ENCODE results near the gene PITX3. TPM values are rescaled to one million over a fixed set of nuclear protein-coding genes. Genes with fewer than 3 reads are reported as not detected.
"Not testable (repeated sequence)": the region's sequence is repeated elsewhere in the genome, so short reads cannot be mapped to it uniquely, and the experiment has no call there.

The PITX3 gene
- total and polyA plus RNA-seq, 10 donors: not detected

GRCh38 chr10:102219370-102219769 is 21.9 kb downstream of the PITX3 start:
- WGBS, 5 donors: 82 to 91% (median 87%) methylated on average over 5 of the region's 5 CpGs
- intact Hi-C loops (cut with DNase I; ENCODE audit: low total_unique reads): no loop called here

GRCh38 chr10:102213599-102213998 is 27.7 kb downstream of the PITX3 start:
- H3K27ac ChIP-seq; intact Hi-C loops (cut with DNase I; ENCODE audit: low total_unique reads); H3K9me3 ChIP-seq; H3K27me3 ChIP-seq (replicated peaks in 1 of 7); DNase-seq; H3K4me3 ChIP-seq; H3K36me3 ChIP-seq; H3K4me1 ChIP-seq: not testable (repeated sequence)
- 46 to 68% (median 53%) methylated on average over 4 of the region's 4 CpGs for WGBS, 5 donors

More at GRCh38 chr10:102219370-102219769, 21.9 kb downstream of the PITX3 start:
- Histone ChIP-seq H3K27me3 (replicated peaks in 1 of 7) (peaks cover 0 to 12% (median 0%) of the 10 kb centered on the region in 7 donors), H3K9me3 (no peaks in the 10 kb centered on the region), H3K36me3 (no peaks in the 10 kb centered on the region), H3K27ac (no peak overlapping the region), H3K4me1 (no peaks in the 10 kb centered on the region), H3K4me3 (no peak overlapping the region)
- no peak for TF ChIP-seq POLR2AphosphoS5 (IDR thresholded peaks at IDR 0.05)
- no peak for DNase-seq

GRCh38 chr10:102211615-102212299 is 29.6 kb downstream of the PITX3 start:
- Histone ChIP-seq H3K27ac (no peak overlapping the region), H3K36me3 (no peaks in the 10 kb centered on the region), H3K4me3 (no peak overlapping the region), H3K4me1 (peaks cover 0 to 5% (median 4%) of the 10 kb centered on the region in 6 donors), H3K27me3 (replicated peaks in 1 of 7) (no peaks in the 10 kb centered on the region), H3K9me3 (no peaks in the 10 kb centered on the region)
- DNase-seq: no peak
- TF ChIP-seq POLR2A (IDR thresholded peaks at IDR 0.05) (no peak), POLR2AphosphoS5 (IDR thresholded peaks at IDR 0.05) (no peak), CTCF (IDR thresholded peaks at IDR 0.05 in 8 of 11, conservative IDR thresholded peaks at IDR 0.05 in 3 of 11) (no peak)
- 60 to 87% (median 78%) methylated on average over 3 of the region's 3 CpGs for WGBS, 5 donors
- intact Hi-C loops (cut with DNase I; ENCODE audit: low total_unique reads): no loop called here

GRCh38 chr10:102208311-102209035 is 32.8 kb downstream of the PITX3 start:
- WGBS, 5 donors: 55 to 71% (median 67%) methylated on average over 5 of the region's 5 CpGs
- Histone ChIP-seq H3K27ac (peak overlapping the region in 1 of 8 donors; percentile 22), H3K4me1 (peaks cover 0 to 4% (median 3%) of the 10 kb centered on the region in 6 donors), H3K36me3 (no peaks in the 10 kb centered on the region), H3K4me3 (no peak overlapping the region), H3K9me3 (peaks cover 0 to 15% (median 13%) of the 10 kb centered on the region in 8 donors), H3K27me3 (replicated peaks in 1 of 7) (no peaks in the 10 kb centered on the region)
- DNase-seq: no peak
- intact Hi-C loops (cut with DNase I; ENCODE audit: low total_unique reads): no loop called here
- TF ChIP-seq CTCF (IDR thresholded peaks at IDR 0.05 in 8 of 11, conservative IDR thresholded peaks at IDR 0.05 in 3 of 11): no peak
- no peak for TF ChIP-seq POLR2A (IDR thresholded peaks at IDR 0.05)
- TF ChIP-seq POLR2AphosphoS5 (IDR thresholded peaks at IDR 0.05): no peak

GRCh38 chr10:102202386-102202785 is 38.9 kb downstream of the PITX3 start:
- TF ChIP-seq CTCF (IDR thresholded peaks at IDR 0.05 in 8 of 11, conservative IDR thresholded peaks at IDR 0.05 in 3 of 11): no peak
- TF ChIP-seq POLR2A (IDR thresholded peaks at IDR 0.05): no peak
- no peak for TF ChIP-seq POLR2AphosphoS5 (IDR thresholded peaks at IDR 0.05)
- Histone ChIP-seq H3K4me1 (peaks cover 0 to 18% (median 3%) of the 10 kb centered on the region in 6 donors), H3K36me3 (no peaks in the 10 kb centered on the region), H3K4me3 (no peak overlapping the region), H3K9me3 (peaks cover 0 to 18% (median 14%) of the 10 kb centered on the region in 8 donors), H3K27me3 (replicated peaks in 1 of 7) (no peaks in the 10 kb centered on the region), H3K27ac (peak overlapping the region in 5 of 8 donors; percentile 3 to 34 (median 16))
- WGBS, 5 donors: 63 to 75% (median 70%) methylated on average over 1 of the region's 1 CpG
- DNase-seq: no peak
- intact Hi-C loops (cut with DNase I; ENCODE audit: low total_unique reads): no loop called here
